Upper lobe of left lung (tissue), 6 donors: ENCODE data around the gene ABHD17C. TPM values are rescaled to one million over a fixed set of nuclear protein-coding genes. Genes with fewer than 3 reads are reported as not detected.
A peak's percentile ranks its signal among the peaks of the same experiment; 100 is the strongest.

ENCODE experiments used
- ATAC-seq, 2 donors: fragments of 200-7000 bp; cut with Tn5 transposase; one replicate each; pipeline ENCODE4 v1.9.1; 2022; ENCODE audit warnings: mild to moderate bottlenecking in 2 of 2, moderate library complexity in 2 of 2; ENCODE audit not compliant: low FRiP score in 2 of 2
- DNase-seq, 2 donors: peaks; one replicate each; pipeline ENCODE4 v3.0.0-alpha.2; 2019 to 2020
- H3K27ac ChIP-seq, 4 donors: fragments of 200-600 bp; sonication (generic); one replicate each; pipeline ENCODE4 v1.5.1; 2016 to 2019
- H3K27me3 ChIP-seq, 4 donors: fragments of 200-600 bp; sonication (generic); one replicate each; pipeline ENCODE4 v1.5.1; 2017 to 2019
- H3K36me3 ChIP-seq, 4 donors: fragments of 200-600 bp; sonication (generic); one replicate each; pipeline ENCODE4 v1.5.1; 2016 to 2019
- H3K4me1 ChIP-seq, 4 donors: fragments of 200-600 bp; sonication (generic); one replicate each; pipeline ENCODE4 v1.5.1; 2018 to 2019
- H3K4me3 ChIP-seq, 4 donors: fragments of 200-600 bp; sonication (generic); one replicate each; pipeline ENCODE4 v1.5.1; 2017 to 2019; ENCODE audit warnings: mild to moderate bottlenecking in 2 of 4, moderate library complexity in 1 of 4
- H3K9me3 ChIP-seq, 4 donors: fragments of 200-600 bp; sonication (generic); one replicate each; pipeline ENCODE4 v1.5.1; 2018 to 2019
- CTCF ChIP-seq, 6 experiments: fragments of 450-650 bp in 4 of 6; fragments of 200-600 bp in 2 of 6; sonication (generic) in 2 of 6; IDR thresholded peaks; one replicate each; pipeline ENCODE4 v1.5.1; 2016 to 2019; ENCODE audit warnings: antibody characterized with exemption in 6 of 6
- EP300 ChIP-seq, 4 donors: sonication (generic); formaldehyde crosslinking; IDR thresholded peaks; one replicate each; pipeline ENCODE4 v1.5.1; 2017; ENCODE audit warnings: antibody characterized with exemption in 4 of 4, control low read depth in 2 of 4
- POLR2A ChIP-seq, 4 donors: fragments of 450-650 bp; IDR thresholded peaks; one replicate each; pipeline ENCODE4 v1.5.1; 2016 to 2017; ENCODE audit warnings: antibody characterized with exemption in 4 of 4, mild to moderate bottlenecking in 2 of 4
- POLR2AphosphoS5 ChIP-seq, 2 donors: sonication (generic); formaldehyde crosslinking; IDR thresholded peaks; one replicate each; pipeline ENCODE4 v1.5.1; 2017; ENCODE audit warnings: antibody characterized with exemption in 2 of 2
- WGBS, 2 donors: methylation state at CpG; one replicate each; pipeline ENCODE4 v1.1.5; 2017 to 2018; 5-methylcytosine and 5-hydroxymethylcytosine counted together
- total RNA-seq, 6 donors: library from RNA; depleted of rRNA in 4 of 6; stranded (reverse); fragments of >200 nt in 4 of 6; gene quantifications; one replicate each; pipeline versions ENCODE4 v1.1.0 to v1.2.1, GENCODE V29; 2016 to 2021
- donor health status: DM: no; HTN: no; CAD: no; lungs with moderate emphysema.
- donor health status: DM: no; HTN: yes; CAD: no; lungs with severe emphysema.

Gene ABHD17C
- total RNA-seq, 6 donors from 2014 or later = 15.7 to 34.2 (median 25.5) TPM

GRCh38 chr15:80722811-80723210 is 27.7 kb downstream of the ABHD17C start:
- Histone ChIP-seq H3K27me3 (no peaks in the 10 kb centered on the region), H3K36me3 (no peaks in the 10 kb centered on the region), H3K27ac (peak overlapping the region in 2 of 4 donors; percentile 38 to 71), H3K4me1 (peaks cover 8 to 28% (median 16%) of the 10 kb centered on the region in 4 donors), H3K9me3 (no peaks in the 10 kb centered on the region), H3K4me3 (no peak overlapping the region)
- TF ChIP-seq EP300 (IDR thresholded peaks at IDR 0.05) = no peak
- no peak for TF ChIP-seq POLR2A (IDR thresholded peaks at IDR 0.05)
- no peak for TF ChIP-seq POLR2AphosphoS5 (IDR thresholded peaks at IDR 0.05)
- TF ChIP-seq CTCF (IDR thresholded peaks at IDR 0.05) = no peak
- WGBS, 2 donors = 68 to 79% methylated on average over 4 of the region's 4 CpGs
- ATAC-seq (no peak), DNase-seq (no peak)

- H3K4me3 ChIP-seq = no peak overlapping the region
- peak overlapping the region; percentile 7 to 49 (median 27) for H3K27ac ChIP-seq
- DNase-seq (no peak), ATAC-seq (peak in 1 of 2 donors; percentile 76)
- H3K4me1 ChIP-seq = peaks cover 0 to 45% (median 14%) of the 10 kb centered on the region in 4 donors
- WGBS, 2 donors = 71 to 75% methylated on average over 4 of the region's 4 CpGs
- H3K9me3 ChIP-seq = no peaks in the 10 kb centered on the region
- TF ChIP-seq POLR2AphosphoS5 (IDR thresholded peaks at IDR 0.05) (no peak), EP300 (IDR thresholded peaks at IDR 0.05) (no peak), POLR2A (IDR thresholded peaks at IDR 0.05) (no peak), CTCF (IDR thresholded peaks at IDR 0.05) (no peak)
- no peaks in the 10 kb centered on the region for H3K27me3 ChIP-seq
- H3K36me3 ChIP-seq = no peaks in the 10 kb centered on the region
Observed at GRCh38 chr15:80727196-80727595, 32.1 kb downstream of the ABHD17C start.

GRCh38 chr15:80727596-80727995 is 32.5 kb downstream of the ABHD17C start:
- 87 to 91% methylated on average over 5 of the region's 5 CpGs for WGBS, 2 donors
- no peak for DNase-seq
- TF ChIP-seq CTCF (IDR thresholded peaks at IDR 0.05) (no peak), POLR2AphosphoS5 (IDR thresholded peaks at IDR 0.05) (no peak), EP300 (IDR thresholded peaks at IDR 0.05) (no peak), POLR2A (IDR thresholded peaks at IDR 0.05) (no peak)
- H3K27ac ChIP-seq = peak overlapping the region in 3 of 4 donors; percentile 7 to 49 (median 24)
- ATAC-seq = peak in 1 of 2 donors; percentile 23
- H3K4me1 ChIP-seq = peaks cover 0 to 47% (median 13%) of the 10 kb centered on the region in 4 donors
- H3K4me3 ChIP-seq = no peak overlapping the region
- no peaks in the 10 kb centered on the region for H3K36me3 ChIP-seq
- H3K9me3 ChIP-seq = no peaks in the 10 kb centered on the region
- no peaks in the 10 kb centered on the region for H3K27me3 ChIP-seq

GRCh38 chr15:80730387-80730786 is 35.3 kb downstream of the ABHD17C start:
- no peaks in the 10 kb centered on the region for H3K9me3 ChIP-seq
- no peaks in the 10 kb centered on the region for H3K36me3 ChIP-seq
- no peak for ATAC-seq
- no peak for TF ChIP-seq POLR2A (IDR thresholded peaks at IDR 0.05)
- TF ChIP-seq CTCF (IDR thresholded peaks at IDR 0.05) = no peak
- no peak for TF ChIP-seq EP300 (IDR thresholded peaks at IDR 0.05)
- no peak for TF ChIP-seq POLR2AphosphoS5 (IDR thresholded peaks at IDR 0.05)
- no peaks in the 10 kb centered on the region for H3K27me3 ChIP-seq
- no peak overlapping the region for H3K4me3 ChIP-seq
- peak overlapping the region in 1 of 4 donors; percentile 11 for H3K27ac ChIP-seq
- peaks cover 0 to 41% (median 17%) of the 10 kb centered on the region in 4 donors for H3K4me1 ChIP-seq
- no peak for DNase-seq
- WGBS, 2 donors = 85 to 86% methylated on average over 7 of the region's 7 CpGs

GRCh38 chr15:80730926-80731325 is 35.8 kb downstream of the ABHD17C start:
- TF ChIP-seq POLR2A (IDR thresholded peaks at IDR 0.05) (no peak), CTCF (IDR thresholded peaks at IDR 0.05) (no peak), POLR2AphosphoS5 (IDR thresholded peaks at IDR 0.05) (no peak), EP300 (IDR thresholded peaks at IDR 0.05) (no peak)
- ATAC-seq (no peak), DNase-seq (no peak)
- Histone ChIP-seq H3K27ac (no peak overlapping the region), H3K4me3 (no peak overlapping the region), H3K36me3 (no peaks in the 10 kb centered on the region), H3K9me3 (no peaks in the 10 kb centered on the region), H3K27me3 (no peaks in the 10 kb centered on the region), H3K4me1 (peaks cover 0 to 41% (median 19%) of the 10 kb centered on the region in 4 donors)
- 55 to 68% methylated on average over 6 of the region's 6 CpGs for WGBS, 2 donors
